HEK293 (cell line): ENCODE data around the gene RANBP3L.

Experiments
- CTCF ChIA-PET: fragments of 350-600 bp; formaldehyde crosslinking; extraction: SDS; loops from one replicate; lab custom pipeline; 2021; ENCODE audit warnings: antibody characterized with exemption; lab: Yijun Ruan, JAX
- POLR2A ChIA-PET: fragments of 300-600 bp; formaldehyde crosslinking; extraction: SDS; loops from one replicate; lab custom pipeline; 2020; ENCODE audit warnings: antibody characterized with exemption, inconsistent platforms; lab: Yijun Ruan, JAX
- H3K27ac ChIP-seq: fragments of 200-500 bp; sonication (Bioruptor generic); 2 replicates; pipeline ENCODE4 v1.5.1; 2014; ENCODE audit warnings: low read depth, low read length, control low read depth, inconsistent platforms; ENCODE audit errors: extremely low read depth
- H3K36me3 ChIP-seq, 2 experiments: fragments of 200-500 bp in 1 of 2; sonication (Bioruptor generic) in 1 of 2; 1 replicate in 1 of 2; 2 replicates in 1 of 2; pipeline ENCODE4 v1.5.1; 2014 to 2017; ENCODE audit warnings: inconsistent platforms in 2 of 2, low read length in 2 of 2; ENCODE audit not compliant: control insufficient read depth in 2 of 2, insufficient read depth in 1 of 2
- H3K4me1 ChIP-seq: fragments of 200-500 bp; sonication (Bioruptor generic); 2 replicates; pipeline ENCODE4 v1.5.1; 2014; ENCODE audit warnings: mild to moderate bottlenecking, low read length, inconsistent platforms; ENCODE audit not compliant: control insufficient read depth, insufficient read depth
- H3K4me3 ChIP-seq: 2 replicates; pipeline ENCODE4 v1.5.1; 2011; ENCODE audit warnings: low read depth, mild to moderate bottlenecking, control low read depth, low read length, moderate library complexity
- H3K9me3 ChIP-seq: fragments of 200-500 bp; sonication (Bioruptor generic); 2 replicates; pipeline ENCODE4 v1.5.1; 2014; ENCODE audit warnings: low read depth, low read length, inconsistent platforms; ENCODE audit not compliant: control insufficient read depth, insufficient read depth
- GLIS1 ChIP-seq: fragments of 450-650 bp; formaldehyde crosslinking; IDR thresholded peaks from 2 replicates; pipeline ENCODE4 v1.5.1; 2016; ENCODE audit warnings: missing biosample characterization, missing genetic modification characterization
- HOXC10 ChIP-seq: sonication (generic); formaldehyde crosslinking; IDR thresholded peaks from 2 replicates; pipeline ENCODE4 v1.8.1; 2023; ENCODE audit warnings: mild to moderate bottlenecking, missing genetic modification reagents
- KLF9 ChIP-seq: fragments of 450-650 bp; formaldehyde crosslinking; IDR thresholded peaks from 2 replicates; pipeline ENCODE4 v1.5.1; 2016; ENCODE audit warnings: missing biosample characterization, missing genetic modification characterization, low read depth
- MEIS1 ChIP-seq: sonication (generic); formaldehyde crosslinking; IDR thresholded peaks from 2 replicates; pipeline ENCODE4 v1.8.1; 2022; ENCODE audit warnings: missing genetic modification reagents, mild to moderate bottlenecking, borderline replicate concordance
- PATZ1 ChIP-seq: fragments of 450-650 bp; formaldehyde crosslinking; IDR thresholded peaks from 2 replicates; pipeline ENCODE4 v1.5.1; 2016; ENCODE audit warnings: missing biosample characterization, missing genetic modification characterization
- SALL2 ChIP-seq: fragments of 450-650 bp; formaldehyde crosslinking; IDR thresholded peaks from 2 replicates; pipeline ENCODE4 v1.5.0; 2017; ENCODE audit warnings: missing biosample characterization, mild to moderate bottlenecking, missing genetic modification characterization, borderline replicate concordance
- TSHZ1 ChIP-seq: fragments of 450-650 bp; formaldehyde crosslinking; IDR thresholded peaks from 2 replicates; pipeline ENCODE4 v1.5.1; 2016; ENCODE audit warnings: missing biosample characterization, missing genetic modification characterization, borderline replicate concordance
- ZBTB48 ChIP-seq: fragments of 450-650 bp; formaldehyde crosslinking; IDR thresholded peaks from 2 replicates; pipeline ENCODE4 v1.5.1; 2016; ENCODE audit warnings: missing biosample characterization, missing genetic modification characterization
- ZFP41 ChIP-seq: fragments of 450-650 bp; formaldehyde crosslinking; IDR thresholded peaks from 2 replicates; pipeline ENCODE4 v1.5.1; 2016; ENCODE audit warnings: missing biosample characterization, missing genetic modification characterization, borderline replicate concordance
- ZNF112 ChIP-seq: fragments of 450-650 bp; formaldehyde crosslinking; IDR thresholded peaks from 2 replicates; pipeline ENCODE4 v1.5.0; 2017; ENCODE audit warnings: missing biosample characterization, missing genetic modification characterization
- ZNF138 ChIP-seq: fragments of 450-650 bp; formaldehyde crosslinking; IDR thresholded peaks from 2 replicates; pipeline ENCODE4 v1.5.1; 2016; ENCODE audit warnings: missing biosample characterization, missing genetic modification characterization, borderline replicate concordance
- ZNF174 ChIP-seq: fragments of 450-650 bp; formaldehyde crosslinking; IDR thresholded peaks from 2 replicates; pipeline ENCODE4 v1.5.0; 2017; ENCODE audit warnings: missing biosample characterization, mild to moderate bottlenecking, missing genetic modification characterization
- ZNF239 ChIP-seq: fragments of 450-650 bp; formaldehyde crosslinking; IDR thresholded peaks from 2 replicates; pipeline ENCODE4 v1.5.1; 2016; ENCODE audit warnings: missing biosample characterization, missing genetic modification characterization
- ZNF433 ChIP-seq: fragments of 450-650 bp; formaldehyde crosslinking; IDR thresholded peaks from 2 replicates; pipeline ENCODE4 v1.5.1; 2016; ENCODE audit warnings: missing biosample characterization, missing genetic modification characterization, low read depth
- ZNF510 ChIP-seq: fragments of 450-650 bp; formaldehyde crosslinking; IDR thresholded peaks from 2 replicates; pipeline ENCODE4 v1.5.1; 2018; ENCODE audit warnings: mild to moderate bottlenecking, missing genetic modification characterization, missing biosample characterization; ENCODE audit not compliant: insufficient replicate concordance
- ZNF558 ChIP-seq: fragments of 450-650 bp; formaldehyde crosslinking; IDR thresholded peaks from 2 replicates; pipeline ENCODE4 v1.5.1; 2016; ENCODE audit warnings: missing biosample characterization, missing genetic modification characterization
- ZNF560 ChIP-seq: fragments of 450-650 bp; formaldehyde crosslinking; IDR thresholded peaks from 2 replicates; pipeline ENCODE4 v1.5.1; 2017; ENCODE audit warnings: missing biosample characterization, missing genetic modification characterization, borderline replicate concordance
- ZNF596 ChIP-seq: fragments of 450-650 bp; IDR thresholded peaks from 2 replicates; pipeline ENCODE4 v1.5.0; 2018; ENCODE audit warnings: missing biosample characterization, mild to moderate bottlenecking, missing genetic modification characterization, moderate library complexity
- ZNF654 ChIP-seq: fragments of 450-650 bp; formaldehyde crosslinking; IDR thresholded peaks from 2 replicates; pipeline ENCODE4 v1.5.1; 2016; ENCODE audit warnings: low read depth, missing biosample characterization, missing genetic modification characterization
- ZNF660 ChIP-seq: fragments of 450-650 bp; IDR thresholded peaks from 2 replicates; pipeline ENCODE4 v1.5.1; 2018; ENCODE audit warnings: missing biosample characterization, mild to moderate bottlenecking, missing genetic modification characterization
- ZNF664 ChIP-seq: fragments of 450-650 bp; formaldehyde crosslinking; IDR thresholded peaks from 2 replicates; pipeline ENCODE4 v1.5.1; 2016; ENCODE audit warnings: missing biosample characterization, missing genetic modification characterization
- ZNF670 ChIP-seq: fragments of 450-650 bp; formaldehyde crosslinking; IDR thresholded peaks from 2 replicates; pipeline ENCODE4 v1.5.1; 2016; ENCODE audit warnings: missing biosample characterization, missing genetic modification characterization, low read depth
- ZNF76 ChIP-seq: fragments of 450-650 bp; formaldehyde crosslinking; IDR thresholded peaks from 2 replicates; pipeline ENCODE4; 2016; ENCODE audit warnings: low read depth, missing biosample characterization, missing genetic modification characterization, borderline replicate concordance
- ZSCAN23 ChIP-seq: fragments of 450-650 bp; formaldehyde crosslinking; IDR thresholded peaks from 2 replicates; pipeline ENCODE4 v1.5.1; 2016; ENCODE audit warnings: missing biosample characterization, missing genetic modification characterization
- ZSCAN5A ChIP-seq: fragments of 450-650 bp; formaldehyde crosslinking; IDR thresholded peaks from 2 replicates; pipeline ENCODE4 v1.5.1; 2016; ENCODE audit warnings: missing biosample characterization, missing genetic modification characterization

The RANBP3L gene

GRCh38 chr5:36206913-36207312 is 94.8 kb downstream of the RANBP3L start (continued):
- TF ChIP-seq ZSCAN5A (tag by site-specific recombination): no peak
- no peak for TF ChIP-seq GLIS1 (tag by site-specific recombination)
- no peak for TF ChIP-seq MEIS1 (CRISPR knock-in tag)
- no peak for TF ChIP-seq ZBTB48 (tag by site-specific recombination)
- no peak for TF ChIP-seq ZSCAN23
- TF ChIP-seq ZNF112 (tag by site-specific recombination): no peak
- no peak for TF ChIP-seq HOXC10 (CRISPR knock-in tag)
- TF ChIP-seq ZFP41: no peak
- no peak for TF ChIP-seq ZNF138 (tag by site-specific recombination)
- no peak for TF ChIP-seq SALL2 (tag by site-specific recombination)
- TF ChIP-seq KLF9: no peak
- TF ChIP-seq ZNF510 (tag by site-specific recombination): no peak

- Histone ChIP-seq H3K36me3 (peaks cover 16 to 31% of the 10 kb centered on the region in 2 experiments), H3K4me1 (no peaks in the 10 kb centered on the region)
- ChIA-PET CTCF (interaction anchor here (1.0 to 1.2 kb wide), 2 partner anchors 10 to 36 kb away, joined by 3 read pairs; no protein-coding TSS in a partner anchor), POLR2A (no interaction called here)
- TF ChIP-seq ZNF560: no peak
- no peak for TF ChIP-seq SALL2 (tag by site-specific recombination)
- no peak for TF ChIP-seq ZNF654 (tag by site-specific recombination)
- no peak for TF ChIP-seq ZNF664 (tag by site-specific recombination)
- TF ChIP-seq PATZ1 (tag by site-specific recombination): no peak
- no peak for TF ChIP-seq ZNF558 (tag by site-specific recombination)
- TF ChIP-seq ZNF660 (tag by site-specific recombination): no peak
- no peak for TF ChIP-seq ZNF433
- no peak for TF ChIP-seq ZNF174 (tag by site-specific recombination)
- TF ChIP-seq ZNF76 (tag by site-specific recombination): no peak
- TF ChIP-seq ZNF239: no peak
- TF ChIP-seq ZNF670 (tag by site-specific recombination): no peak
- TF ChIP-seq ZNF596 (tag by site-specific recombination): no peak
- TF ChIP-seq TSHZ1: no peak
- TF ChIP-seq, all 188 proteins: peak for 0
- H3K27ac ChIP-seq: no peak overlapping the region
- H3K4me3 ChIP-seq: no peak overlapping the region
- H3K9me3 ChIP-seq: no peaks in the 10 kb centered on the region
Measured at GRCh38 chr5:36205329-36205728, 96.4 kb downstream of the RANBP3L start.
